Jurkat, Clone E6-1 (cell line): ENCODE data around the gene CD151.

Experiments used
- DNase-seq: peaks from one replicate; pipeline ENCODE4 v3.0.0-alpha.2; 2011; ENCODE audit warnings: low read depth, low spot score
- H3K4me3 ChIP-seq: 2 replicates; pipeline ENCODE4 v1.5.1; 2011; ENCODE audit warnings: mild to moderate bottlenecking, low read length, control low read depth, moderate library complexity

Gene CD151

GRCh38 chr11:795634-796564 is 36.9 kb upstream of the CD151 start:
- peak; percentile 60 for DNase-seq
- peak overlapping the region; percentile 85 for H3K4me3 ChIP-seq

DNA sequence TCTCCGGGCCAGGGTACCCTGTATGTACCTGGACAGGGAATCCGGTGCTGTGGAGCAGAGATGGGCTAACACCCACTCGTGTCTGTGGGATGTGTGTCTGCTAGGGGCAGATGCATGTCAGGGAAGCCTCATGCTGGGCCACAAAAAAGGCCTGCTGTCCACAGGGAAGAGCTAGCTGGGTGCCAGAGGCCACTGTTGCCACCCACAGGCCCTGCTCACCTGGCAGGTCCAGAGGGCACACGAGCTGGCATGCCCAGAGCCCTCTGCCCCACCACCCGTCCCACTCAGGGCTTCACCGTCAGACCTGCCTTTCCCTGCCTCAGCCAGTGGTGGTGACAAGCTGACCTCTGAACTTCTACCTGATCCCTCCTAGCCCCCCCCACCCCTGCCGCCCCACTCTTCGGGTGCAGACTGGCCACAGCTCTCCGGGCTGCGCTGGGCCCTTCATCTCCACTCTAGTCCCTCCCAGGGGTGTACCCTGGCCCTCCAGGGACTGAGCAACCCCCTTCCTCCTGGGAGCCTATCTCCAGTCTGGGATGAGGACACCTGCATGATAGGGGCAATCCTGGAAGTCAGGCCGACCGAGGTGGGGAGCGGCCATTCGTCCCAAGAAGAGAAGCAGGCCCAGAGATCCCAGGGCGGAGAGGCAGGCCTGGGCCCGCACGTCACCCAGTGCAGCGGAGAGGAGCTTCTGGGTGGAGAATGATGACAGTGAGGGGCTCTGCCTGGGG is 36.0 kb upstream of the CD151 start:
- no peak for DNase-seq

DNA sequence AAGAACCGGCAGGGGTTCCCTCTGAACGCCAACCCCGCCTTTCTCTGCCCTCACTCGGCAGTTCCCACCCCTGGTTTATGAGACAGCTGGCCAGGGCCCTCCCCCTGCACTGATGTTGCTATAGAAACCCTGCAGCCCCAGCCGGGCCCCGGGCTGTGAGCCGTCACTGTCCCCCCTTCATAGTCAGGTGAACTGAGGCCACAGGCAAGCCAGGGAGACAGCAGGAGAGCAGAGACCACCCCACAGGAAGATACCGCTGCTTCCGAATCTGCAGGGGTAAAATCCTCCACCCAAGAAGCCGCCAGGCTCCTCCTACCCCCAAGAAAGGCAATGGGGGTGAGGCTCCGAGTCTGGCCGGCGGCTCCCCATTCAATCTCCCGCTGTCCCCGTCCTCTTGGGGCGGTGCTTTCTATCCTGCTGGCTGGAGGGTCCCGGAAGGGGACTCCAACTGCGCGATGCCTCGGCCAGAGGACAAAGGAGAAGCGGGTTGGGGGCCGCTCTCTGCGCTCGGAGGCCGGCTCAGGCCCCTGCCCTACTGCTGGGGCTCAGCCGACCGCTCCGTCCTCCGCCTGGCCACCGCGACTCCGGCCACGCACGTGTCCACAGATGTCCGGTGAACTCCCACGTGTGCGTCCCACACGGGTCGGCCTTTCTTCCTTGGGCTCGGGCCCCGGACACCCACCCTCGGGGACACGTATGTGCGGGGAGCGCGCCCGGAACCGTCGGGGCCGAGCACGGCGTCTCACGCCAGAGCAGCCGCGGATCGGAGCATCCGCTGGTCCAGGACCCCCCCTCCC is 35.3 kb upstream of the CD151 start:
- DNase-seq: peak; percentile 80
- peak overlapping the region; percentile 85 for H3K4me3 ChIP-seq

More for the DNA sequence above, 36.0 kb upstream of the CD151 start:
- H3K4me3 ChIP-seq: peak overlapping the region; percentile 85

GRCh38 chr11:798093-798713 is 34.5 kb upstream of the CD151 start, which contains the start of gene SLC25A22:
SLC25A22 (minus strand) TSS chr11:798281; CDS start chr11:795006, 3,275 bp downstream.
- peak within 1 kb of the TSS; percentile 85 for H3K4me3 ChIP-seq
- no peak for DNase-seq

DNA sequence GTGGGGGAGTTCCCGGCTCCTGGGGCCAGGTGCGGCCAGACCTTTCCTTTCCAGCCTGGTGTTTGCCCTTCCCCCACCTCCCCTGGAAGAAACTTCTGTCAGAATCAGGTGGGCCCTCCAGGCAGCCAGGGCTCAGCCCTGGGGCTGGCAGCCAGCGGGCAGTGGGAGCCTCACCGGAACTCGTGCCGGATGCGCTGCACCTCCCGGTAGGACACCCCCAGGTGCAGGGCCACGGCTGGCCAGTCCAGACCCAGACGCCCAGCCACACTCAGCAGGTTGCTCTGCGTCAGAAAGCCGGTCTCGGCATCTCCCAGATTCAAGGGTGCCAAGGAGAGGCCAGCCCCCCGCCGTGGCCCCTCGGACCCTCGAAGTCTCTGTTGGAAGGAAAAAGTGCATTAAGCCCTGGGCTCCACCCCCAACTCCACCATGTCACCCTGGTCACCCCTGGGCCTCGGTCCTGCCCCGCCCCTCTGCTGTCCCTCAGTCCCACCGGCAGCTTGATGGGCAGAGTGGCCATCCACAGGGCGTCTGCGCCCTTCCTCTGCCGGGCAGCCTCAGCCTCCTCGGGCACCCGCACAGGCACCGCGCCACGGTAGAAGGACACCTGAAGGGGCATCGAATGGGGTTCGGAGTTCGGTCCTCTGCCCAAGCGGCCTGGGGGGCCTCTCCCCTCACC is 33.0 kb upstream of the CD151 start:
- no peak for DNase-seq
- H3K4me3 ChIP-seq: no peak overlapping the region

DNA sequence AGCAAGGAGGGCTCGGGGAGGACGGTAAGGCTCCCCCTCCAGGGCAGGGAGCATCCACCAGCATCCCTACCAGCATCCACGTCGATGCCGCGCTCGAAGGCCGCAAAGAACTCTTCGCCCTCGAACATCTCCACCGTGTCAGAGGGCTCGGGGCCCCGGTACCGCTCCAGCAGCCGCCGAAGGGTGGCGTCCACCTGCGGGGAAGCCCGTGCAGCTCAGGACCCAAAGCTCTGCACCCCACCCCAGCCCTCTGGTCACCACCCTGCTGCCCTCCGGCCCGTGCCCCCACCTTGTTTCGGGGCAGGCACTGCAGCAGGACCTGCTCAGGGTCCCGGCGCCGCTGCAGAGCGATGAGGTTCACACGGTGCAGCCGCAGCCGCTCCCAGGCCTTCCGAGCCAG is 32.3 kb upstream of the CD151 start:
- H3K4me3 ChIP-seq: no peak overlapping the region
- DNase-seq: no peak

DNA sequence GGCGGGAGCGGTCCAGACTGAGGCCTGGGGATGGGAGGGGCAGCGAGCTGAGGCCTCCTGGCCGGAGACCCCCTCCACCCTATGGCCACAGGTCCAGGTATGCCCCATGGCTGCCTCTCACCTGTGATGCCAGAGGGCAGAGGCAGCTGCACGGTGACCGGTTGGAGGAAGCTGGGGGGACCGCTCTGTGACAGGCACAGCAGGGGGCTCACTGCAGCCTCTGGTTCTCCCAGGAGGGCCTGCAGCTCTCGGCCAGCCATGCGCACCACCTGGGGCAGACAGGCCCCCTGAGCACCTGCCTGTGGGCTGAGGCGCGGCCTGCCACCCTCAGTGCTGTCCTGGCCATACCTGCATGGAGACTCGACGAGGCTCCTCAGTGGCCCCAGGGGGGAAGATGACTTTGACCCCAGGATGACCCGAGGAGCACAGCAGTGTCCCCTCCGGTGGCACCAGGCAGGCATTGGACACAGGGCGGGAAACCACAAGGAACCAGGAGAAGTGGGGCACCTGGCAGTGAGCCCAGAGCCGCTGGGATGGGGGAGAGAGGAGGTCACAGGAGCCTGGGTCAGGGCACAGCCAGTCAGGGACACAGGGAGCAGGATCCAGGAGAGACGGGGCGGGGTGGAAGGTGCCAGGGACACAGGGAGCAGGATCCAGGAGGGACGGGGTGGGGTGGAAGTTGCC is 31.5 kb upstream of the CD151 start:
- DNase-seq: no peak

DNA sequence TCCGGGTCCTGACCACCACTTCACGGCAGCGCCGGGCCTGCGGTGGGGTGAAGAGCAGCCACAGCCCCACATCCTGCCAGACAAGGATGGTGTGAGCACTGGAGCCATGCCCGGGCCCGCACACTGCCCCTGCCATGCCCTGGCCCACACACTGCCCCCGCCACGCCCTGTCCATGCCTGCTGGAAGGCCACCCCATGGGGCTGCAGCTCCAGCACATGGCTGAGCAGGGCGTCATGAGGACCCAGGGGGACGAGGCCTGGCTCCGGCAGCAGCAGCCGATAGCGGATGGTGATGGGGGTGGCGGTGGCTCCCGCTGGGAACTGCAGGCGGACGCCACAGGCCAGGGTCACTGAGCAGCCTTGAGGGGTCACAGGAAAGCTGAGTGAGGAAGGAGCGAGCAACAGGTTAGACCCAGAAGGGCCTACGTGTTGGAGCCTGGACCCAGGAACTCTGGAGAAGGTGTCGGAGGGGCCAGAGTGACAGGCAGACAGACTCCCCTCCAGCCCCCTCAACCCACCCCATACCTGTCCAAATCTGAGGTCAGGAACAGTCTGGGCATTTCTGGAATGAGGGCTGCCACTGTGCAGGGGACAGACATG is 30.6 kb upstream of the CD151 start:
- H3K4me3 ChIP-seq: no peak overlapping the region
- no peak for DNase-seq

More for the DNA sequence above, 31.5 kb upstream of the CD151 start:
- H3K4me3 ChIP-seq: no peak overlapping the region

DNA sequence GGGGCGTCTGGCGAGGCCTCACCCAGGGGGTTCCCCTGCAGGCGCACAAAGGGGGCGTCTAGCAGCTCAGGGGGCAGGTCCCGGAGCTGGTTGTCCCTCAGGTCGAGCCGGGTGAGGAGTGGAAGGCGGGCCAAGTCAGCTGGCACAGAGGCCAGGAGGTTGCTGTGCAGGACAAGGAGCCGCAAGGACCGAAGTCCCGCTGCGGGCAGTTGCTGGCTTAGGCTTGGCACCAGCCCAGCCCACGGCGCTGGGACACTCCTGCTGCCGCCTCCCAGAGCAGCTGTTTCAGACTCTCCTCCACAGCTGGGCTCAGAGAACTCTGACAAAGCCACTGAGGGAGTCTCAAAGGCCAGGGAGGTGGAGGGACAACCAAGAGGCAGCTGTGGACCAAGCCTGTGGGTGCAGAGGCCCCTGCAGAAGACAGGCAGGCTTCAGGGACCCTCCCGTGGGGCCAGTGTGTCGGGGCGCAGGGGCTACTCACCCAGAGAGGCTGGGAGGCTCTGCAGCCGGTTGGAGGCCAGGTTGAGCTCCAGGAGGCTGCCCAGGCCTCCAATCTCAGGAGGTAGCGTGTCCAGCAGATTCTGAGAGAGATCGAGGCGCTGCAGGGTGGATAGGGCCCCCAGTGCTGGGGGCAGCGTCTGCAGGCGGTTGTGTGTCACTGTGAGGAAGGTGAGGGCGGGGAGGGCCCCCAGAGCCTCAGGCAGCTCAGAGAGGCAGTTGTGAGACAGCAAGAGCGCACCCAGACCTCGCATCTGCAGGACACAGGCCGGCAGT is 29.9 kb upstream of the CD151 start:
- no peak for DNase-seq
- H3K4me3 ChIP-seq: no peak overlapping the region

DNA sequence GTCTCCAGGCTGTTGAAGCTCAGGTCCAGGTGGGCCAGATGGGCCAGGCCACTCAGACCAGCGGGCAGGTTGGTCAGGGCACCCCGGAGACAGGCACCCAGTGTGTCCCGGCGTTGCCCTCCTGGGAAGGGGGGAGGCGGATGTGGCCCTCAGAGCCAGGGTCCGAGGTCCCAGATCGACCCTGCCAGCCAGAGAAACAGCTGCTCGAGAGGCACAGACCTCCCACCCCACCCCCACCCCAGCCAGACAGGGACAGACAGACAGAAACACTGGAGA is 29.3 kb upstream of the CD151 start:
- H3K4me3 ChIP-seq: no peak overlapping the region
- no peak for DNase-seq

DNA sequence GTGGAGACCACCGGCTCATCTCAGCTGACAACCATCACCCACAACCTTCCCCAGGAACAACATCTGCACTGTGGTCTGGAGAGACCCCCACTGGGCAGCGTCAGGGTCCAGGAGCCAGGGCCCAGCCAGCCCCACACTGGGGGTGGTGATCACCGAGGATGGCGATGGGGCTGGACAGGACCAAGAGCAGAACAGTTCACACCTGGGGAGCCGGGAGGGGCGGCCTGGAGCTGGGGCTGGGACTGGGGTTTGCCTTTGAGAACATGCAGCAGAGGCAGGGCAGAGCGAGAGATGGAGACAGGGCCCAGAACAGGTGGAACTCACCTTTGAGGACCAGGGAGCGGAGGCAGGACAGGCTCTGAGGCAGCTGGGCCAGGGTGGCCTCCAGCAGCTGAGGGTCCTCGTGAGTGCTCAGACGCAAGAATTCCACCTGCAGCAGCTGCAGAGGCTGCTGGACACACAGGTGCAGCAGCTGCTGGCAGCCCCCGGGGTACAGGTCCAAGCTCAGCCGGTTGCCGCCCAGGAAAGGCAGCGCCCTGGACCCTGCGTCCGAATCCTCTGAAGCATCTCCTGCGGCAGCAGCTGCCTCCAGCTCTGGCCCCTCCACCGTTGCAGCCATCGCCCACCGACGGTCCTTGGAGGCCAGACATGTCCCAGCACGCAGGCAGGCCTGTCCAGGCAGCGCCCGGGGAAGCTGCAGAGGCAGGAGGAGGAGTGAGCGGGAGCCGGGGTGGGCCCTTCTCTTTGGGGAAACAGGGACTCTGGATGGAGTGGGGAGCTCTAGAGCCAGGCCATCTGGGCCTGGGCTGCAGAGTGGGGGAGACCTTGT is 28.8 kb upstream of the CD151 start:
- H3K4me3 ChIP-seq: peak overlapping the region; percentile 75
- no peak for DNase-seq

DNA sequence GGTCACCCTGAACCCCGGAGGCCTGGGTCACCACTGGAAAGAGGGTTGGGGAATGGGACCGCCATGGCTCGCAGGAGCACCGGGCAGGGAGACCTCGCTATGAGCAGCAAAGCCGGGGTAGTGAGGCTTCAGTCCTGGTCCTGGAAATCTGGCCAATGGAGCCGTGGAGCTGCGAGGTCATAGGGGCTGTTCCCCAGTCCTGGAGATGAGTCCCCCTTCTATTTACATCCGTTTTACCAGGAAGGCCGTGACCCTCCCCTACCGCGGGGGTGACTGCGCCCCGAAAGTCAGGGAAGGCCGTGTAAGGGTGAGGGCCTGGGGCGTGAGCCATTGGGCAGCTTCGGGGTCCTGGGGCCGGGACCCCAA is 28.2 kb upstream of the CD151 start:
- H3K4me3 ChIP-seq: peak overlapping the region; percentile 75
- no peak for DNase-seq

- DNase-seq: no peak
- H3K4me3 ChIP-seq: peak overlapping the region; percentile 99
Observed at GRCh38 chr11:808427-809286, 24.1 kb upstream of the CD151 start.

DNA sequence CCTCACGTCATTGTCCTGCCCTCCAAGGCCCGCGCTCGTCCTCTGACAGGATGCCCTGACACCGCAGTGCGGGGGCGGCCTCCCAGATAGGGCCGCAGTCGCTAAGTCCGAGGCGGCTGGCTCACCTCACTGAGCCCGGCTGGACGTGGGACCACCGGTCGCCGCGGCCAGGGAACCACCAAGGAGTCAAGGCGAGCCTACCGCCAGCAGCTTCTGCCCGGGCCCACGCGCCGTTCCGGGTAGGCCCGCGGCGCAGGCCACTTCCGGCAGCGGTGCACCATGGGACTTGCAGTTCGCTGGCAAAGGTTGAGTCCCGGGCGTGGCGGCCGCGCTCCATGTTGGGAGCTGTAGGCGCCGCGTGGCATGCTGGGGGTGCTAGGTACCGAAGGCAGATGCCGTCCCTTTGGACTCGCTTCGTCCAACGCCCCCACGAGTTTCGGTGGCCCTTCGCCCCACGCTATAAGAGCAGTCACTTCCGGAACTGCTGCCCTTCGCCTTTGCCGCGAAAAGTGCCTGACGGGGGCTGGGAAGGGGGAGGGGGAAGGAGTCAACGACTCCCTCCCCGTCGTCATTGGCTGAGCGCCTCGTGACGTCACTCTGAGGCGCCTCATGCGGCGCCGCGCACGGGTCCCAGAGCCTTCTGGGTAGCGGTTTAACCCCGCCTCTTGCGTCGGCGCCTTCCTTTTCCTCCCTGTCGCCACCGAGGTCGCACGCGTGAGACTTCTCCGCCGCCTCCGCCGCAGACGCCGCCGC is 23.3 kb upstream of the CD151 start, which contains the start of gene RPLP2:
TSS of gene RPLP2 (plus strand) at position 681 of the 753 bp plus-strand sequence. CDS start 268 bp downstream, outside the sequence.
- DNase-seq: peak; percentile 96
- peak within 1 kb of the TSS; percentile 99 for H3K4me3 ChIP-seq
